Endothelial cell of umbilical vein (primary cell): ENCODE measurements around the gene MPPE1. TPM values are rescaled to one million over a fixed set of nuclear protein-coding genes. Genes with fewer than 3 reads are reported as not detected.

Experiments used
- BruUV-seq: library from RNA; stranded (reverse); fragments of 400-500 nt; replicated peaks from 2 replicates; lab custom pipeline; 2021; lab: Mats Ljungman, UMichigan
- CTCF ChIA-PET: fragments of 300-600, 350-600 bp; sonication (Branson Sonifier 250); formaldehyde crosslinking; loops from one replicate; lab custom pipeline; 2021; ENCODE audit warnings: antibody characterized with exemption, inconsistent platforms; lab: Charles Lee
- POLR2A ChIA-PET: fragments of 300-600, 350-600 bp; sonication (Branson Sonifier 250); formaldehyde crosslinking; loops from one replicate; lab custom pipeline; 2021; ENCODE audit warnings: antibody characterized with exemption, inconsistent platforms; lab: Charles Lee
- DNase-seq: peaks from one replicate; pipeline ENCODE4 v3.0.0-alpha.2; 2011; ENCODE audit warnings: low read depth, low spot score
- FAIRE-seq: peaks from 2 replicates; lab custom pipeline; 2011; peaks lifted over from hg19 to GRCh38; lab: Jason Lieb, UNC
- H2AFZ ChIP-seq: 2 replicates; pipeline ENCODE4 v1.6.0; 2012; ENCODE audit warnings: low read depth, low read length, control low read depth, inconsistent platforms
- H3K27ac ChIP-seq: 2 replicates; pipeline ENCODE4 v1.5.1; 2011; ENCODE audit warnings: low read depth, mild to moderate bottlenecking, control low read depth, low read length, moderate library complexity; ENCODE audit not compliant: insufficient read depth
- H3K27me3 ChIP-seq, 2 experiments: 2 replicates each; pipeline versions ENCODE4 v1.6.0 to v1.6.1; 2011; ENCODE audit warnings: low read length in 2 of 2, mixed read lengths in 1 of 2; ENCODE audit not compliant: control insufficient read depth in 2 of 2, insufficient read depth in 2 of 2
- H3K36me3 ChIP-seq, 2 experiments: 2 replicates in 1 of 2; 3 replicates in 1 of 2; pipeline ENCODE4 v1.5.1; 2011; ENCODE audit warnings: low read length in 2 of 2, mild to moderate bottlenecking in 1 of 2, moderate library complexity in 1 of 2; ENCODE audit not compliant: control insufficient read depth in 2 of 2, insufficient read depth in 2 of 2; ENCODE audit errors: extremely low read depth in 1 of 2
- H3K4me1 ChIP-seq: 3 replicates; pipeline ENCODE4 v1.5.1; 2011; ENCODE audit warnings: mild to moderate bottlenecking, low read length; ENCODE audit not compliant: control insufficient read depth, insufficient read depth; ENCODE audit errors: extremely low read depth
- H3K4me2 ChIP-seq: 2 replicates; pipeline ENCODE4 v1.6.1; 2011; ENCODE audit warnings: low read length, control low read depth, mixed read lengths; ENCODE audit not compliant: insufficient read depth
- H3K4me3 ChIP-seq, 3 experiments: fragments of 200-600 bp in 1 of 3; sonication (generic), shearing (Covaris generic) in 1 of 3; replicated peaks in 1 of 3; 2 replicates each; pipeline ENCODE4 v1.5.1; 2011 to 2016; ENCODE audit warnings: control low read depth in 3 of 3, low read length in 3 of 3, mild to moderate bottlenecking in 2 of 3, inconsistent platforms in 1 of 3, low read depth in 1 of 3, moderate library complexity in 1 of 3; ENCODE audit not compliant: insufficient read depth in 1 of 3
- H3K79me2 ChIP-seq: 2 replicates; pipeline ENCODE4 v1.6.0; 2012; ENCODE audit warnings: low read length, inconsistent platforms; ENCODE audit not compliant: control insufficient read depth, insufficient read depth
- H3K9ac ChIP-seq: replicated peaks from 2 replicates; pipeline ENCODE3; 2011; ENCODE audit warnings: low read length, control low read depth; ENCODE audit not compliant: insufficient read depth; ENCODE audit errors: extremely low read depth
- H3K9me1 ChIP-seq: replicated peaks from 3 replicates; pipeline ENCODE4 v1.6.0; 2011; ENCODE audit warnings: mild to moderate bottlenecking, low read length; ENCODE audit not compliant: control insufficient read depth, insufficient read depth; ENCODE audit errors: extremely low read depth
- H3K9me3 ChIP-seq: replicated peaks from 2 replicates; pipeline ENCODE4 v1.5.1; 2012; ENCODE audit warnings: low read length, inconsistent platforms; ENCODE audit not compliant: control insufficient read depth, insufficient read depth
- H4K20me1 ChIP-seq: replicated peaks from 2 replicates; pipeline ENCODE3; 2011; ENCODE audit warnings: mild to moderate bottlenecking, low read length; ENCODE audit not compliant: control insufficient read depth, insufficient read depth; ENCODE audit errors: extremely low read depth
- CTCF ChIP-seq, 2 donors: IDR thresholded peaks; 1 replicate in 1 of 2; 2 replicates in 1 of 2; pipeline ENCODE4 v1.5.1; 2011; ENCODE audit warnings: low read length in 2 of 2, mild to moderate bottlenecking in 2 of 2, moderate library complexity in 2 of 2, control low read depth in 1 of 2, inconsistent platforms in 1 of 2, low read depth in 1 of 2; ENCODE audit not compliant: insufficient read depth in 1 of 2; ENCODE audit errors: extremely low read depth in 1 of 2
- EZH2 ChIP-seq: IDR thresholded peaks from 2 replicates; pipeline ENCODE4 v1.6.1; 2012; ENCODE audit warnings: borderline replicate concordance, low read depth, mild to moderate bottlenecking, moderate library complexity, low read length, inconsistent platforms; ENCODE audit not compliant: severe bottlenecking
- FOS ChIP-seq: IDR thresholded peaks from 2 replicates; pipeline ENCODE4 v1.6.1; 2011; ENCODE audit warnings: mild to moderate bottlenecking, low read length, moderate library complexity, borderline replicate concordance; ENCODE audit not compliant: insufficient read depth
- GATA2 ChIP-seq: IDR thresholded peaks from 2 replicates; pipeline ENCODE4 v1.7.0; 2011; ENCODE audit warnings: low read depth, mild to moderate bottlenecking, moderate library complexity, mixed read lengths, low read length; ENCODE audit not compliant: insufficient read length, insufficient read depth
- JUN ChIP-seq: IDR thresholded peaks from 2 replicates; pipeline ENCODE4 v1.6.1; 2011; ENCODE audit warnings: borderline replicate concordance, low read depth; ENCODE audit not compliant: insufficient read length, insufficient read depth
- MAX ChIP-seq: IDR thresholded peaks from 2 replicates; pipeline ENCODE4 v1.6.1; 2011; ENCODE audit not compliant: insufficient read depth, insufficient read length
- MYC ChIP-seq: IDR thresholded peaks from one replicate; pipeline ENCODE4 v1.6.1; 2011; ENCODE audit warnings: mild to moderate bottlenecking, low read depth, low read length
- POLR2A ChIP-seq: IDR thresholded peaks from 2 replicates; pipeline ENCODE4 v1.6.1; 2012; ENCODE audit warnings: low read depth, mild to moderate bottlenecking, control low read depth, low read length
- POLR2AphosphoS5 ChIP-seq: IDR thresholded peaks from 2 replicates; pipeline ENCODE4 v1.6.1; 2012; ENCODE audit warnings: low read depth, mild to moderate bottlenecking, control low read depth, low read length, moderate library complexity; ENCODE audit not compliant: insufficient read depth
- dilution Hi-C: fragments of 300-500 bp; cut with MboI; formaldehyde crosslinking; loops from one replicate; pipeline ENCODE4 v1.15.0; 2019; ENCODE audit warnings: low sequenced_read_pairs; ENCODE audit not compliant: extremely low pct_ligation_motif_present
- intact Hi-C: fragments of 100-400 bp; cut with micrococcal nuclease; formaldehyde crosslinking; loops from one replicate; pipeline ENCODE4 v1.10.0; 2022
- polyA plus RNA-seq, 4 experiments: library from polyadenylated mRNA; depleted of rRNA in 3 of 4; stranded (reverse) in 3 of 4; unstranded in 1 of 4; fragments of >200 nt; gene quantifications; 2 replicates each; pipeline versions ENCODE4 v1.2.1 to v1.2.3, GENCODE V29; 2011 to 2012; ENCODE audit warnings: missing spikeins in 1 of 4
- total RNA-seq: library from RNA; stranded (reverse); gene quantifications from 2 replicates; pipeline ENCODE4 v1.2.3, GENCODE V29; 2021

Gene MPPE1
- total and polyA plus RNA-seq, 2 donors (not counting 3 experiments of a cell fraction or from before 2014, with no cell fraction given), result 13.4 to 30.6 TPM

- Histone ChIP-seq H3K4me1 (no peaks in the 10 kb centered on the region), H3K9ac (no peak overlapping the region), H3K27ac (no peak overlapping the region), H3K4me2 (no peak overlapping the region), H3K79me2 (no peaks in the 10 kb centered on the region), H3K9me3 (no peaks in the 10 kb centered on the region), H3K4me3 (no peak overlapping the region), H3K27me3 (no peaks in the 10 kb centered on the region), H3K36me3 (no peaks in the 10 kb centered on the region), H4K20me1 (no peaks in the 10 kb centered on the region), H2AFZ (no peak overlapping the region), H3K9me1 (no peaks in the 10 kb centered on the region)
- FAIRE-seq (no peak), DNase-seq (no peak)
- intact Hi-C loops, result no loop called here
- dilution Hi-C loops, result no loop called here
- ChIA-PET POLR2A (no interaction called here), CTCF (interaction anchor here (1.1 to 2.6 kb wide), 2 partner anchors 10 to 282 kb away, joined by 3 to 6 read pairs; no protein-coding TSS in a partner anchor)
- no TSS peak for BruUV-seq
- TF ChIP-seq MAX (no peak), MYC (no peak), POLR2AphosphoS5 (no peak), FOS (no peak), CTCF (IDR thresholded peaks at IDR 0.05; ENCODE audit: extremely low read depth in 1 of 2, insufficient read depth in 1 of 2, low read depth in 1 of 2, low read length in 2 of 2) (no peak), POLR2A (no peak), EZH2 (no peak), GATA2 (no peak), JUN (no peak)
Observed at GRCh38 chr18:11834772-11835171, 73.3 kb downstream of the MPPE1 start.

Other genes starting within 250 kb of the MPPE1 start
- gene GNAL, start 219.1 kb downstream of the MPPE1 start, total RNA-seq, result 0.65 and 0.73 TPM in 2 replicates
- 0.03 and 0.07 TPM in 2 replicates for gene GNAL, start 219.1 kb downstream of the MPPE1 start, polyA plus RNA-seq
- gene CHMP1B, start 56.9 kb downstream of the MPPE1 start, total RNA-seq, result 27.0 and 27.2 TPM in 2 replicates
- gene CHMP1B, start 56.9 kb downstream of the MPPE1 start, polyA plus RNA-seq, result 17.4 and 24.0 TPM in 2 replicates
- gene IMPA2, start 73.2 kb upstream of the MPPE1 start, total RNA-seq, result 7.3 and 8.0 TPM in 2 replicates
- 5.9 and 6.1 TPM in 2 replicates for gene IMPA2, start 73.2 kb upstream of the MPPE1 start, polyA plus RNA-seq
- not detected in 2 replicates for gene ANKRD62, start 185.5 kb upstream of the MPPE1 start, total RNA-seq
- gene ANKRD62, start 185.5 kb upstream of the MPPE1 start, polyA plus RNA-seq, result not detected in 2 replicates